ENCODE data around the gene KLHL26.
"Not testable (repeated sequence)": the region's sequence is repeated elsewhere in the genome, so short reads cannot be mapped to it uniquely, and the experiment has no call there.

KLHL26 gene

DNA sequence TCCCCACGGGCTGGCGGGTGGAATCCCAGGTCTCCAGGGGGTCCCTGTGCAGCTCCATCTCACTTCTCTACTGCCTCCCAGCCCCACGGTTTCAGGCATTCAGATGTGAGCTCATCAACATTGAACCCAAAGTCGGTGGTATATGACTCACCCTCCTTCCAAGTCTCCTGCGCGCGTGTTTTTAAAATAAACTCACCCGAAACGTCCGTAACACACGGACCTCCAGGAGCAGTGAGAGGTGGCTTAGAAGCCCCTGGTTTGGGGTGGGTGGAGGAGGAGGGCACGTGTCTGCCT lies 32.6 kb downstream of the KLHL26 start:
- DNase-seq (ENCODE audit: low spot score in 2 of 2), result no peak
- Mint-ChIP-seq H3K4me1 (peaks cover 8% of the 10 kb centered on the region), H3K27me3 (no peaks in the 10 kb centered on the region), H3K36me3 (ENCODE audit: insufficient read depth) (peaks cover 18% of the 10 kb centered on the region), H3K27ac (ENCODE audit: low read depth) (no peak overlapping the region), H3K9me3 (no peaks in the 10 kb centered on the region), H3K4me3 (no peak overlapping the region)
- ATAC-seq (replicated peaks; ENCODE audit: extremely low read depth, poor library complexity, severe bottlenecking), result no peak

DNA sequence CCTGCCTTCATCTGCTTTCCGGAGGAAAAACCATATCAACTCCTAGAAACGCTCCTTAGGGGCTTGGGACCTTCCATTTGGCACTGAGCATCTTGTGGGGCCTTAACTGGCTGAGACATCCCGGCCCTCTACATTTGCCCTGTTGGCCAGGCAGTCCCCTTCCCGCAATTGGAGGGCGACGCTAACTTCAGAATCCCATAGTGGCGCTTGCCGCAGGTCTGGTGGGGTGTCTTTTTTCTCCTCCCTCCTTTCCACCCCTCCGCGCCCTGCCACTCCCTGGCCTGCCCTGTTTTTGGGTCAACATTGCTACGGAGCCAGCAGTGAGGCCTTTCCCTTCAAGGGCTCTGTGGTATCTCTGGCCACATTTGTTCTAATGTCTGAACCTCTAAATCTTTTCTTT lies 33.1 kb downstream of the KLHL26 start:
- no peaks in the 10 kb centered on the region for H3K9me3 Mint-ChIP-seq
- no peak overlapping the region for H3K27ac Mint-ChIP-seq (ENCODE audit: low read depth)
- ATAC-seq (replicated peaks; ENCODE audit: extremely low read depth, poor library complexity, severe bottlenecking), result no peak

DNA sequence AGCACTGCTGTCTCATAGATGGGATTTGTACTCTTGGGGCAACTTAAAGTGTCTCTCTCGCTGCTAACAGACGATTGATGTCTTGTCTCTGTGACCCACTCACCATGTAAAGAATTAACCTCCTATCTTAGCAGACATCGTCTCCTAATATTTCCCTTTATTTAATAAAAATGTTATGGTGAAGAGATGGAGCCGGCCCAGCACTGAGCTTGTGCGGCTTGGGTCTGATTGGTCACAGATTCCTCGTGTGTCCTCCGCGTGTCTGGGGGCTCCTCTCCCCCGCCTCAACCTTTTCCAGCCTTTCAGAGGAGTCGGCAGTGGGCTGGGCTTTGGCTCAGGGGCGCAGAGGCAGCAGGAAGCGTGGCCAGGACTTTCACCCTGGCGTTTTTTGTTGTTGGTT lies 33.5 kb downstream of the KLHL26 start:
- DNase-seq (ENCODE audit: low spot score in 2 of 2) (no peak), ATAC-seq (replicated peaks; ENCODE audit: extremely low read depth, poor library complexity, severe bottlenecking) (no peak)
- Mint-ChIP-seq H3K9me3 (no peaks in the 10 kb centered on the region), H3K4me3 (no peak overlapping the region), H3K27me3 (no peaks in the 10 kb centered on the region), H3K36me3 (ENCODE audit: insufficient read depth) (peaks cover 10% of the 10 kb centered on the region), H3K27ac (ENCODE audit: low read depth) (no peak overlapping the region), H3K4me1 (peaks cover 8% of the 10 kb centered on the region)

More for the DNA sequence above, 33.1 kb downstream of the KLHL26 start:
- H3K36me3 Mint-ChIP-seq (ENCODE audit: insufficient read depth), result peaks cover 14% of the 10 kb centered on the region
- no peaks in the 10 kb centered on the region for H3K27me3 Mint-ChIP-seq
- H3K4me1 Mint-ChIP-seq, result peaks cover 8% of the 10 kb centered on the region
- no peak overlapping the region for H3K4me3 Mint-ChIP-seq
- no peak for DNase-seq (ENCODE audit: low spot score in 2 of 2)

DNA sequence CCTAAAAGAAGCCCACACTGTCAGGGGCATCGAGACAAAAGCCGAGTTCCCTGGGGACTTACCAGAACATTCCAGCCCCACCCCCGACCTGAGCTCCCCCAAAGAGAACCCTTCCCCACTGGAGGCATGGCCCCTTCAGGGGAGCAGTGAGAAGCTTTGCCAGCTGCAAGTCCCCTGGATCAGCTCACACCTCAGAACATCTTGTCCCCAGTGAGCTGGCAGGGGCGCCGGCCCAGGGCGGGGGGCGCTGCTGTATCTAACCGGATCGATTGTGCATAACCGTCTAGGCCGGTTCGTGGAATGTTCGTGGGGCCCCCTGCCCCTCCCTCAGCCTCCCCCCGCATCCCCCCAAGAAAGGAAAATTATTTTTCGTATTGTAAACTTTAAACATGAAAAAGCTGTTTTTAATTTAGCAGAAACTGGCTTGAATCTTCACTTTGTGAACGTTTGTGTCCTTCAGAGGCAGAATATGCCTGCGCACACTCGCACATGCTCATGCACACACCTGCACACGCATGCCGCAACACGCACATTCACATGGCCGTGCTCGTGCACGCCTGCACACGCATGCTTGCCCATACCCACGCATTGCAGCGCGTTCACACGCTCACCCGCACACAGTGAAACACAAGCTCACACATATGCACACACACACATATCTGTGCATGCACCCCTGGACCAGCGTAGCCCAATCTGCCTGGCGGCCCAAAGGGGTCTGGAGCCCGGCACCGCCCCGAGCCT lies 34.6 kb downstream of the KLHL26 start:
- DNase-seq (ENCODE audit: low spot score in 2 of 2), result no peak
- Mint-ChIP-seq H3K9me3 (no peaks in the 10 kb centered on the region), H3K36me3 (ENCODE audit: insufficient read depth) (peaks cover 7% of the 10 kb centered on the region), H3K27ac (ENCODE audit: low read depth) (no peak overlapping the region), H3K4me3 (no peak overlapping the region), H3K27me3 (no peaks in the 10 kb centered on the region), H3K4me1 (peaks cover 8% of the 10 kb centered on the region)
- no peak for ATAC-seq (replicated peaks; ENCODE audit: extremely low read depth, poor library complexity, severe bottlenecking)

DNA sequence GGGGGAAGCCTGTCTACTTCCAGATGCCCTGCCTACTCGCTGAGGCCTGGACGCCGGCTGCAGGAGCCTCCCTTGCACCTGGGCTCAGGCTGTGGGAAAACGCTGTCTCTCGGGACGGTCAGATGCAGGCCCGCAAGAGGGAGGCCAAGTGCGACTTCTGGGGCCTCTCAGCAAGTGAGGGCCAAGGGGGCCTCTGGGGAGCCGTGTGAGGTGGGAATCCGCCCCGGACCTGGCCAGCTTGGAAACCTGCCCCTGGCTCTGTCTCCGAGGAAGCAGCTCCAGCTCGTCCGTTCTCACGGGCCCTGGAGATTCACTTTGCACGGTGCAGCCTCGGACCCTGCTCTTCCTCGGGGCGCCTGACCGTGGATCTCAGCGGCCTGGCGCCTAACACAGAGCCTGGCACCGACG lies 35.2 kb downstream of the KLHL26 start:
- ATAC-seq (replicated peaks; ENCODE audit: extremely low read depth, poor library complexity, severe bottlenecking), result no peak
- H3K4me1 Mint-ChIP-seq, result peaks cover 8% of the 10 kb centered on the region
- H3K36me3 Mint-ChIP-seq (ENCODE audit: insufficient read depth), result peaks cover 7% of the 10 kb centered on the region
- no peak for DNase-seq (ENCODE audit: low spot score in 2 of 2)
- no peak overlapping the region for H3K4me3 Mint-ChIP-seq
- H3K27me3 Mint-ChIP-seq, result no peaks in the 10 kb centered on the region
- H3K27ac Mint-ChIP-seq (ENCODE audit: low read depth), result no peak overlapping the region
- H3K9me3 Mint-ChIP-seq, result no peaks in the 10 kb centered on the region

DNA sequence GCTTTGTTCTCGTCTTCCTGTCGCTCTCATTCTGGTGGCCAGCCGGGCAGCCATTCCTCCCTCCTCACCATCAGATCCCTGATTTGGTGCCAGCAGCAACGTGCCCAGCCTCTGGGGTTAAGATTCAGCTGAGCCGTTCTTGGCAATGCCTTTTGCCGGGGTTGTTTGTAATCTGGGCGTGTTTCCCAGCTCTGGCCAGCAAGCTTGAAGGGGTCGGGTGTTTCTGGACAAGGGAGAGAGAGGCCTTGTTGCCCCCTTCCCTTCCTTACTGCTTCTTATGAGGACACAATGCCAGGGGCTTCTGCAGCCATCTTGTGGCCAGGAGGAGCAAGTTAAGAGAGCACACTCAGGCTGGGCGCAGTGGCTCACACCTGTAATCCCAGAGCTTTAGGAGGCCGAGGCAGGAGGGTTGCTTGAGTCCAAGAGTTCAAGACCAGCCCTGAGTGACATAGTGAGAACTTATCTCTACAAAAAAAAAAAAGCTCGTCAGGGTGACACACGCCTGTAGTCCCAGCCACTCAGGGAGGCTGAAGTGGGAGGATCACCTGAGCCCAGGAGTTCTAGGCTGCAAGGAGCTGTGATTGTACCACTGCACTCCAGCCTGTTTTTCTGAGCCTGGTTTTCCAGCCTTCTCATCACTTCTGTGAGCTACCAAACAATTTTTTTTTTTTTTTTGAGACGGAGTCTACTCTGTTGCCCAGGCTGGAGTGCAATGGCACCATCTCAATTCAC lies 35.9 kb downstream of the KLHL26 start:
- peaks cover 7% of the 10 kb centered on the region for H3K36me3 Mint-ChIP-seq (ENCODE audit: insufficient read depth)
- peaks cover 8% of the 10 kb centered on the region for H3K4me1 Mint-ChIP-seq
- H3K9me3 Mint-ChIP-seq, result no peaks in the 10 kb centered on the region
- ATAC-seq (replicated peaks; ENCODE audit: extremely low read depth, poor library complexity, severe bottlenecking), result no peak
- no peak overlapping the region for H3K4me3 Mint-ChIP-seq
- no peak for DNase-seq (ENCODE audit: low spot score in 2 of 2)
- no peak overlapping the region for H3K27ac Mint-ChIP-seq (ENCODE audit: low read depth)
- H3K27me3 Mint-ChIP-seq, result no peaks in the 10 kb centered on the region

DNA sequence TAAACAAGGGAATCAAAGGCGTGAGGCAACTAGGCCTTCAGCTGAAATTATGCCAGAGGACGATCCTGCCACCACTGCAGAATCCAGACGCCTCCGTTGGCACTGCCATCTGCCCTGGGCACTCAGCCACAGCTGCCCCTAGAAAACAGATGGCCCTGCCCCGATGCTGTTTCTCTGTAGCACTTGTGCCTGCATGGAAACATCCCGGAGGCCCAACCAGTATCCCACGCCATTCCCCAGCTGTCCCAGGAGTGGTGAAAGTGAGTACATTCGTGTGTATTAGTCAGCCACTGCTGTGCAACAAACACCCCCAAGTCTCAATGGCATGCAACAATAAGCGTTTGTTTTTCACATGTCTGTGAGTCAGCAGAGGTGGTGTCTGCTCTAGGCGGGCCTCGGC lies 37.8 kb downstream of the KLHL26 start:
- Mint-ChIP-seq H3K4me1 (peaks cover 6% of the 10 kb centered on the region), H3K27me3 (no peaks in the 10 kb centered on the region), H3K9me3 (no peaks in the 10 kb centered on the region), H3K4me3 (no peak overlapping the region), H3K36me3 (ENCODE audit: insufficient read depth) (peaks cover 3% of the 10 kb centered on the region), H3K27ac (ENCODE audit: low read depth) (no peak overlapping the region)
- no peak for DNase-seq (ENCODE audit: low spot score in 2 of 2)
- no peak for ATAC-seq (replicated peaks; ENCODE audit: extremely low read depth, poor library complexity, severe bottlenecking)

DNA sequence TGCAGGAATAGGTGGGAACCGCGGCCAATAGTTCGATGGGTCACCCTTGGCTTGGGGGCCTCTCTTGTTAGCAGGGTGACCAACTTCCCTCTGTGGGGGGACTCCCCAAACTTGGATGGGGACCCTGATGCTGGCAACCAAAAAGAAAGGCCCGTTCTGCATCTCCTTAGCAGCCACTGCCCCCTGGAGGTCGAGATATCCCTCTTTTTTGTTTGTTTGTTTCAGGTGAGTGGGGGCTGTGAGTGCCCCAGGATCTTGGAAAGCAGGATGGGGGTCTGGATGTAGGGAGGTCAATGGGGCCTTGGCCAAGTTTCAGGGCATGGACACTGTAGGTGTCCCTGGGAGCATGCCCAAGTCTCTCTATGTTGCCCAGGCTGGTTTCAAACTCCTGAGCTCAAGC lies 39.0 kb downstream of the KLHL26 start:
- H3K9me3 Mint-ChIP-seq, result no peaks in the 10 kb centered on the region
- H3K36me3 Mint-ChIP-seq (ENCODE audit: insufficient read depth), result no peaks in the 10 kb centered on the region
- H3K4me1 Mint-ChIP-seq, result no peaks in the 10 kb centered on the region
- H3K4me3 Mint-ChIP-seq, result no peak overlapping the region
- H3K27ac Mint-ChIP-seq (ENCODE audit: low read depth), result no peak overlapping the region
- ATAC-seq (replicated peaks; ENCODE audit: extremely low read depth, poor library complexity, severe bottlenecking) (no peak), DNase-seq (ENCODE audit: low spot score in 2 of 2) (no peak)
- H3K27me3 Mint-ChIP-seq, result no peaks in the 10 kb centered on the region

DNA sequence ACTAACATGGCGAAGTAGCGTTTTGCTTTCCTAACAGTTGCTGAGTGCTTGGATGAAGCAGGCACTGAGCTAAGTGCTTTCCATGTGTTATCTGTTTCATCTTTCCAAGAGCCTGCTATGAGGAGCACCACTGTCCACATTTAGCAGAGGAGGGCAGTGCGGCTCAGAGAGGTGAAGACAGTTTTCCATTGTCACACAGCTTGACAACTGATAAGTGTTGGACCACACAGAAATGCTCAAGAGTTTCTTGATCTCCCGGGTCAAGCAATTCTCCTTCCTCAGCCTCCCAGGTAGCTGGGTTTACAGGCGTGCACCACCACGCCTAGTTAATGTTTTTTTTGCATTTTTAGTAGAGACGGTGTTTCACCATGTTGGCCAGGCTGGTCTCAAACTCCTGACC lies 39.9 kb downstream of the KLHL26 start:
- H3K9me3 Mint-ChIP-seq, result no peaks in the 10 kb centered on the region
- H3K27ac Mint-ChIP-seq (ENCODE audit: low read depth), result no peak overlapping the region
- no peaks in the 10 kb centered on the region for H3K27me3 Mint-ChIP-seq

DNA sequence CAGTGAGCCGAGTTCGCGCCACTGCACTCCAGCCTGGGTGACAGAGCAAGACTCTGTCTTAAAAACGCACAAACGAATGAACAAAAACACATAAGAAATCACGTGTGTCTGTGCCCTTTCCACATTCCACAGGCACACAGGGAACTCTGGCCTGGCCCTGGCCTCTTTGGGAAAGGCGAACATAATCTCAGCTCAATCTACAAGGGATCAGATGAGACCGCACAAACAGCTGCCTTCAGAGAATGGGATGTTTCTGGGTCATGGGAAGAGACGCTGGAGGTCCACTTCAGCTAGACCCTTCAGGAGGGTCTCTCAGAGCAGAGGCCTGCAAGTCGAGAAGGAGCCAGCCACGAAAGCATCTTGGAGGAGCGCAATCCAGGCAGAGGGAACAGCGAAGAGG lies 40.3 kb downstream of the KLHL26 start:
- DNase-seq (ENCODE audit: low spot score in 2 of 2) (no peak), ATAC-seq (replicated peaks; ENCODE audit: extremely low read depth, poor library complexity, severe bottlenecking) (no peak)
- Mint-ChIP-seq H3K27ac (ENCODE audit: low read depth) (no peak overlapping the region), H3K4me1 (no peaks in the 10 kb centered on the region), H3K4me3 (no peak overlapping the region), H3K9me3 (no peaks in the 10 kb centered on the region), H3K27me3 (no peaks in the 10 kb centered on the region), H3K36me3 (ENCODE audit: insufficient read depth) (no peaks in the 10 kb centered on the region)

More for the DNA sequence above, 39.9 kb downstream of the KLHL26 start:
- DNase-seq (ENCODE audit: low spot score in 2 of 2) (no peak), ATAC-seq (replicated peaks; ENCODE audit: extremely low read depth, poor library complexity, severe bottlenecking) (no peak)
- Mint-ChIP-seq H3K36me3 (ENCODE audit: insufficient read depth) (no peaks in the 10 kb centered on the region), H3K4me1 (no peaks in the 10 kb centered on the region), H3K4me3 (no peak overlapping the region)

DNA sequence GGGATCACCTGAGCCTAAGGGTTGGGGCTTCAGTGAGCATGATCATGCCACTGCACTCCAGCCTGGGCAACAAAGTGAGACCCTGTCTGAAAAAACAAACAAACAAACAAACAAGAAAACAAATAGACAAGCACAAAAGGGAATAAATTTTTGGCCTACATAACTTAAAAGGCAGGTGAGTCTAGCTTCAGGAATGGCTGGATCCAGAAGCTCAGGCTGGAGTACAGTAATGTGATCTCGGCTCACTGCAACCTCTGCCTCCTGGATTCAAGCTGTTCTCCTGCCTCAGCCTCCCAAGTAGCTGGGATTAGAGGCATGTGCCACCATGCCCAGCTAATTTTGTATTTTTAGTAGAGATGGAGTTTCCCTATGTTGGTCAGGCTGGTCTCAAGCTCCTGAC lies 43.3 kb downstream of the KLHL26 start:
- Mint-ChIP-seq H3K36me3 (ENCODE audit: insufficient read depth) (peaks cover 11% of the 10 kb centered on the region), H3K4me1 (peaks cover 11% of the 10 kb centered on the region)
- not testable (repeated sequence) for H3K4me3 Mint-ChIP-seq; ATAC-seq (replicated peaks; ENCODE audit: extremely low read depth, poor library complexity, severe bottlenecking); H3K27me3 Mint-ChIP-seq; H3K27ac Mint-ChIP-seq (ENCODE audit: low read depth); H3K9me3 Mint-ChIP-seq; DNase-seq (ENCODE audit: low spot score in 2 of 2)

DNA sequence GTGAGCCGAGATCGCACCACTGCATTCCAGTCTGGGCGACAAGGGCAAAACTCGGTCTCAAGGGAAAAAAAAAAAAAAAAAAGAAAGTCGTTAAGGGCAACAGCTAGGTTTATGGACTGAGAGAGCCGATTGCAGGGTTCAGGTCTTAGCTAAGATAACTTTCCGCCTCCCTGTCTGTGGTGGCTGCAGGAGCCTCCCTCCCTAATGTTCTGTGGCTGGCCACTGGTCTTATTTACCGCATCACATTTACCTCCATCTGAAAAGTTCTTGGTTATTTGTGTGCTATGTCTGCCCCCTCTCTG lies 45.9 kb downstream of the KLHL26 start:
- DNase-seq (ENCODE audit: low spot score in 2 of 2), result no peak
- Mint-ChIP-seq H3K4me1 (peaks cover 19% of the 10 kb centered on the region), H3K36me3 (ENCODE audit: insufficient read depth) (peaks cover 11% of the 10 kb centered on the region), H3K4me3 (peak overlapping the region; percentile 81), H3K27me3 (no peaks in the 10 kb centered on the region), H3K27ac (ENCODE audit: low read depth) (peak overlapping the region; percentile 68), H3K9me3 (no peaks in the 10 kb centered on the region)
- no peak for ATAC-seq (replicated peaks; ENCODE audit: extremely low read depth, poor library complexity, severe bottlenecking)

DNA sequence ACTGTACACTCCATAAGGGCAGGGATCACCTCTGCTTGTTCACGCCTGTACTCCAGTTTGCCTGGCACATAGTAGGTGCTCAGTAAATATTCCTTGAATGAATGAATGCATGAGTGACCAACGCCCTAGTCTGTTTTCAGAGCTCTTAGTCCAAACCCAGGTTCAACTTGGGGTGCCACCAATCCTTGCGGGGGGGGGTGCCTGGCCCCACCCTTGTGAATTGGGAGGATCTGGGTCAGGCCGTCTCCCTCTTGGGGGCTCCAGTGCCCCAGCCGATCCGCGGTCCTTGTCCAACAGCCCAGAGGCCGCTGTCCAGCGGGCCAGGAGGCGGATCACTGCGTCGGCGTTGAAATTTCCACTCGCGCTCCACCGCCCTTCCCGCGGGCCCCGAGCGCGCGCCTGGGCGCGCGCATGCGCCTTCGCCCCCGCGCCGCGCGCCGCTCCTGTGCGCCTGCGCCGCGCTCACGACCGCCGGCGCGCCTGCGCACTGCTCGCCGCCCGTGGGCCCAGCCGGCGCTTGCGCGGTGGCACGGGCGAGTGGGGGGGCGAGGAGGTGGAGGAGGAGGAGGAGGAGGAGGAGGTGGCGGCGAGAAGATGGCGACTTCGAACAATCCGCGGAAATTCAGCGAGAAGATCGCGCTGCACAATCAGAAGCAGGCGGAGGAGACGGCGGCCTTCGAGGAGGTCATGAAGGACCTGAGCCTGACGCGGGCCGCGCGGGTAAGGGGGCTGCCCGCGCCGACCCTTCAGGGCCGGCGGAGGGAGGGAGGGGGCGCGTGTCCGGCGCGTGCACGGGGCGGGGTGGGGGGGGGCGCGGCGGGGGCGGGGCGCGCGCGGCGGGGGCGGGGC lies 46.5 kb downstream of the KLHL26 start, which contains the start of gene CRTC1:
TSS of gene CRTC1 (plus strand) at position 572 of the 849 bp plus-strand sequence. CDS start at position 595, 23 bp downstream.
- no peaks in the 10 kb centered on the region for H3K27me3 Mint-ChIP-seq
- H3K9me3 Mint-ChIP-seq, result no peaks in the 10 kb centered on the region
- ATAC-seq (replicated peaks; ENCODE audit: extremely low read depth, poor library complexity, severe bottlenecking) (peak; percentile 75), DNase-seq (ENCODE audit: low spot score in 2 of 2) (peak; percentile 90 to 91)
- H3K27ac Mint-ChIP-seq (ENCODE audit: low read depth), result peak within 1 kb of the TSS; percentile 68
- H3K36me3 Mint-ChIP-seq (ENCODE audit: insufficient read depth), result peaks cover 11% of the 10 kb centered on the region
- peak within 1 kb of the TSS; percentile 81 for H3K4me3 Mint-ChIP-seq
- H3K4me1 Mint-ChIP-seq, result peaks cover 24% of the 10 kb centered on the region

Data from central memory CD8-positive, alpha-beta T cell (primary cell).